Nasal cavity respiratory epithelium epithelial cell of viscerocranial mucosa (primary cell): ENCODE data around the gene CYTH2. TPM values are rescaled to one million over a fixed set of nuclear protein-coding genes. Genes with fewer than 3 reads are reported as not detected.

Experiments used
- total RNA-seq: library from RNA; depleted of rRNA; stranded (reverse); fragments of >200 nt; gene quantifications from 2 replicates; pipeline ENCODE4 v1.2.3, GENCODE V29; 2014

The CYTH2 gene
- 25.6 and 35.5 TPM in 2 replicates for total RNA-seq

GRCh38 chr19:48469289-48469881, at the start of gene CYTH2:
Gene CYTH2, plus strand, starts transcription at chr19:48469369. Its CDS starts 139 bp downstream, at chr19:48469508.

GRCh38 chr19:48445606-48446481, 23.3 kb upstream of the CYTH2 start, which contains the start of gene GRWD1:
Gene GRWD1, plus strand, starts transcription at chr19:48445983. Its CDS starts 23 bp downstream, at chr19:48446006.

GRCh38 chr19:48455171-48455907, 13.8 kb upstream of the CYTH2 start, which contains the start of gene KCNJ14:
Gene KCNJ14, plus strand, starts transcription at chr19:48455574. Its CDS starts 6,151 bp downstream, at chr19:48461725.

GRCh38 chr19:48511800-48512503, 42.8 kb downstream of the CYTH2 start, which contains the start of gene LMTK3:
Gene LMTK3, minus strand, starts transcription at chr19:48511835. Its CDS starts 259 bp downstream, at chr19:48511576.

Other genes with a start within 250 kb of the CYTH2 start
- 3.8 and 8.8 TPM in 2 replicates for gene CARD8, start 213.5 kb upstream of the CYTH2 start, total RNA-seq
- gene ZNF114, start 199.3 kb upstream of the CYTH2 start, total RNA-seq = 0.93 and 5.8 TPM in 2 replicates
- 2.1 and 2.9 TPM in 2 replicates for gene EMP3, start 143.8 kb upstream of the CYTH2 start, total RNA-seq
- 1.2 and 1.4 TPM in 2 replicates for gene TMEM143, start 105.4 kb upstream of the CYTH2 start, total RNA-seq
- gene SYNGR4, start 105.0 kb upstream of the CYTH2 start, total RNA-seq = not detected in 2 replicates
- 43.1 and 67.5 TPM in 2 replicates for gene KDELR1, start 77.8 kb upstream of the CYTH2 start, total RNA-seq
- under 0.01 and 0.07 TPM in 2 replicates for gene GRIN2D, start 75.7 kb upstream of the CYTH2 start, total RNA-seq
- 28.7 and 53.7 TPM in 2 replicates for gene GRWD1, start 23.4 kb upstream of the CYTH2 start, total RNA-seq
- 1.4 and 4.5 TPM in 2 replicates for gene KCNJ14, start 13.8 kb upstream of the CYTH2 start, total RNA-seq
- gene LMTK3, start 42.5 kb downstream of the CYTH2 start, total RNA-seq = 1.0 and 3.6 TPM in 2 replicates
- gene SULT2B1, start 82.8 kb downstream of the CYTH2 start, total RNA-seq = 7.8 and 9.9 TPM in 2 replicates
- 0.21 TPM in 1 of 2 replicates, not detected in the other for gene SPACA4, start 137.4 kb downstream of the CYTH2 start, total RNA-seq
- 17.0 and 25.6 TPM in 2 replicates for gene FAM83E, start 145.7 kb downstream of the CYTH2 start, total RNA-seq
- gene RPL18, start 149.8 kb downstream of the CYTH2 start, total RNA-seq = 1,268 and 2,578 TPM in 2 replicates
- 4.3 and 5.5 TPM in 2 replicates for gene SPHK2, start 150.1 kb downstream of the CYTH2 start, total RNA-seq
- gene DBP, start 168.0 kb downstream of the CYTH2 start, total RNA-seq = 5.5 and 12.2 TPM in 2 replicates
- 2.4 and 4.8 TPM in 2 replicates for gene CA11, start 176.8 kb downstream of the CYTH2 start, total RNA-seq
- 0.14 TPM in 1 of 2 replicates, not detected in the other for gene NTN5, start 203.6 kb downstream of the CYTH2 start, total RNA-seq
- gene FUT2, start 226.6 kb downstream of the CYTH2 start, total RNA-seq = 5.1 and 46.3 TPM in 2 replicates